ENCODE results near the gene HS3ST4.

DNA sequence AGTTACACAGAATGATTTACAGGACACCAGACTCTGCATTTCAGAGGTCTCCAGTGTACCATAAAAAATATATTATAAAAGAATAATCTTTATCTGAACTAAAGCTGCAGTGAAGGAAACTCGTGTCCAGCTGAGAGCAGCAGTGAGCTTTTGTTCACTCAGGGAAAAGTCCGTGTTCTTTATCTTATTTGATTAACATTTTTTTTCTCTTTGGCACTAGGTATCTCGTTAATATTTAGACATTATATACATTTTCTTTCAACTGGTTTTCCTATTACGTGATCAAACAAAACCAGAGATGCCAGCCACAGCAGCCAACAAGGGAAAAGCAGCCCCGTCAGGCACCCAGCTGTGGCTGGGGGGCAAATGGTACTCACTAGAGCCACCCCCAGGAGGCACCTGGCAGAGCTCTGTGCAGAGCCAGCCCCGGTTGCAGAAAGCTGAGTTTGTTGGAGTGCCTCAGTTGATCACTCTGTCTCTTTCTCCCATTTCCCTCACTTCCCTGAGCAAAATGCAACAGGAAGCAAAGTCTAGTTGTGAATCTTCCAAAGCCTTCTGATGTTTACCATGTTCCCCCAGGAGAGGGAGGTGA is 1.1 kb upstream of the HS3ST4 start:
- TF ChIP-seq, protein P1, sequence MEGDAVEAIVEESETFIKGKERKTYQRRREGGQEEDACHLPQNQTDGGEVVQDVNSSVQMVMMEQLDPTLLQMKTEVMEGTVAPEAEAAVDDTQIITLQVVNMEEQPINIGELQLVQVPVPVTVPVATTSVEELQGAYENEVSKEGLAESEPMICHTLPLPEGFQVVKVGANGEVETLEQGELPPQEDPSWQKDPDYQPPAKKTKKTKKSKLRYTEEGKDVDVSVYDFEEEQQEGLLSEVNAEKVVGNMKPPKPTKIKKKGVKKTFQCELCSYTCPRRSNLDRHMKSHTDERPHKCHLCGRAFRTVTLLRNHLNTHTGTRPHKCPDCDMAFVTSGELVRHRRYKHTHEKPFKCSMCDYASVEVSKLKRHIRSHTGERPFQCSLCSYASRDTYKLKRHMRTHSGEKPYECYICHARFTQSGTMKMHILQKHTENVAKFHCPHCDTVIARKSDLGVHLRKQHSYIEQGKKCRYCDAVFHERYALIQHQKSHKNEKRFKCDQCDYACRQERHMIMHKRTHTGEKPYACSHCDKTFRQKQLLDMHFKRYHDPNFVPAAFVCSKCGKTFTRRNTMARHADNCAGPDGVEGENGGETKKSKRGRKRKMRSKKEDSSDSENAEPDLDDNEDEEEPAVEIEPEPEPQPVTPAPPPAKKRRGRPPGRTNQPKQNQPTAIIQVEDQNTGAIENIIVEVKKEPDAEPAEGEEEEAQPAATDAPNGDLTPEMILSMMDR (IDR thresholded peaks at IDR 0.05), result no peak
- TF ChIP-seq POLR2A (IDR thresholded peaks at IDR 0.05), result no peak
